HepG2 (cell line): ENCODE measurements around the gene ZNF302. TPM values are rescaled to one million over a fixed set of nuclear protein-coding genes. Genes with fewer than 3 reads are reported as not detected.
A peak's percentile ranks its signal among the peaks of the same experiment; 100 is the strongest.

Experiments
- AHDC1 ChIP-seq: sonication (generic); formaldehyde crosslinking; IDR thresholded peaks from 2 replicates; pipeline ENCODE4 v1.5.1; 2020; ENCODE audit warnings: mild to moderate bottlenecking, missing genetic modification reagents, borderline replicate concordance
- ERF ChIP-seq: IDR thresholded peaks from 2 replicates; pipeline ENCODE4 v1.6.1; 2018; ENCODE audit warnings: missing biosample characterization, missing genetic modification reagents
- GABPB1 ChIP-seq: IDR thresholded peaks from 2 replicates; pipeline ENCODE4 v1.6.1; 2016; ENCODE audit warnings: mild to moderate bottlenecking, missing genetic modification reagents, moderate library complexity, missing compliant biosample characterization
- GATA4 ChIP-seq: sonication (generic); IDR thresholded peaks from 2 replicates; pipeline ENCODE4 v1.6.1; 2016; ENCODE audit warnings: antibody characterized with exemption, low read depth, borderline replicate concordance
- HDAC2 ChIP-seq: sonication (generic); formaldehyde crosslinking; IDR thresholded peaks from 2 replicates; pipeline ENCODE4 v1.4.0; 2020; ENCODE audit warnings: missing genetic modification reagents
- HOMEZ ChIP-seq: IDR thresholded peaks from 2 replicates; pipeline ENCODE4 v1.6.1; 2016; ENCODE audit warnings: low read depth
- MAFK ChIP-seq, 2 experiments: IDR thresholded peaks in 1 of 2; conservative IDR thresholded peaks in 1 of 2; 2 replicates each; pipeline ENCODE4 v1.6.1; 2011; ENCODE audit warnings: improper control_type of control experiment in 2 of 2, low read length in 2 of 2
- RBM39 ChIP-seq: fragments of 200-400 bp; formaldehyde crosslinking; IDR thresholded peaks from one replicate; pipeline ENCODE4 v1.6.1; 2018; ENCODE audit warnings: antibody characterized with exemption, mild to moderate bottlenecking, low read depth, low read length; ENCODE audit not compliant: poor library complexity, severe bottlenecking
- RFXAP ChIP-seq: sonication (generic); formaldehyde crosslinking; IDR thresholded peaks from 2 replicates; pipeline ENCODE4 v1.4.0; 2020; ENCODE audit warnings: missing genetic modification reagents, borderline replicate concordance
- TEAD3 ChIP-seq: optimal IDR thresholded peaks from 2 replicates; pipeline ENCODE3; 2016; ENCODE audit warnings: borderline replicate concordance
- XRCC5 ChIP-seq: fragments of 200-400 bp; formaldehyde crosslinking; optimal IDR thresholded peaks from 2 replicates; pipeline ENCODE3; 2017; ENCODE audit warnings: mild to moderate bottlenecking, low read length
- ZNF235 ChIP-seq: sonication (generic); formaldehyde crosslinking; IDR thresholded peaks from 2 replicates; pipeline ENCODE4 v1.8.1; 2023; ENCODE audit warnings: mild to moderate bottlenecking, missing genetic modification reagents, borderline replicate concordance
- ZNF34 ChIP-seq: sonication (generic); formaldehyde crosslinking; IDR thresholded peaks from 2 replicates; pipeline ENCODE4 v1.4.0; 2020; ENCODE audit warnings: mild to moderate bottlenecking, missing genetic modification reagents, borderline replicate concordance
- ZNF570 ChIP-seq: sonication (generic); formaldehyde crosslinking; IDR thresholded peaks from 2 replicates; pipeline ENCODE4 v1.4.0; 2020; ENCODE audit warnings: mild to moderate bottlenecking, missing genetic modification reagents, borderline replicate concordance
- ZNF574 ChIP-seq: sonication (generic); formaldehyde crosslinking; IDR thresholded peaks from 2 replicates; pipeline ENCODE4 v1.4.0; 2020; ENCODE audit warnings: missing genetic modification reagents
- ZNF616 ChIP-seq: sonication (generic); formaldehyde crosslinking; IDR thresholded peaks from 2 replicates; pipeline ENCODE4 v1.5.0; 2020; ENCODE audit warnings: low read depth, mild to moderate bottlenecking, missing genetic modification reagents
- ZNF781 ChIP-seq: sonication (generic); formaldehyde crosslinking; IDR thresholded peaks from 2 replicates; pipeline ENCODE4 v1.5.1; 2020; ENCODE audit warnings: borderline replicate concordance, mild to moderate bottlenecking, missing genetic modification reagents; ENCODE audit errors: not compliant biosample characterization
- polyA plus RNA-seq, 8 experiments: library from polyadenylated mRNA; depleted of rRNA in 3 of 8; stranded (reverse) in 7 of 8; unstranded in 1 of 8; fragments of >200 nt; fragmentation: Illumina TruSeq in 4 of 8; extraction: Trizol in 4 of 8; gene quantifications; 2 replicates each; pipeline versions ENCODE4 v1.2.1 to v1.2.3, GENCODE V29; 2011 to 2016; ENCODE audit warnings: low read depth in 4 of 8, missing spikeins in 1 of 8, mixed read lengths in 1 of 8; ENCODE audit not compliant: insufficient read depth in 1 of 8
- total RNA-seq, 5 experiments: library from RNA; depleted of rRNA; stranded (reverse); fragments of >200 nt; fragmentation: Illumina TruSeq; extraction: Trizol; gene quantifications; 2 replicates each; pipeline ENCODE4 v1.2.3, GENCODE V29; 2016; ENCODE audit warnings: low read depth in 1 of 5

Gene ZNF302
- total and polyA plus RNA-seq, 2 of the 13 experiments (the other 11 are each of a cell fraction or from before 2014, with no cell fraction given), result not detected

GRCh38 chr19:34725400-34725799 is 47.9 kb downstream of the ZNF302 start (continued):
- TF ChIP-seq HOMEZ (CRISPR knock-in tag) (peak; percentile 43; the same call in 1 of the 2 replicates), GABPB1 (peak; percentile 33; the same call in 1 of the 2 replicates), ZNF34 (CRISPR knock-in tag) (no peak), MAFK (conservative IDR thresholded peaks at IDR 0.05 in 1 of 2, IDR thresholded peaks at IDR 0.05 in 1 of 2; ENCODE audit: low read length in 2 of 2) (no peak), ZNF574 (CRISPR knock-in tag) (0 out of 2 replicates have a peak, but pooled peaks have one; percentile 14), ZNF570 (CRISPR knock-in tag) (no peak), GATA4 (no peak), ERF (CRISPR knock-in tag) (0 out of 2 replicates have a peak, but pooled peaks have one; percentile 21), RBM39 (no peak), ZNF781 (no peak), AHDC1 (CRISPR knock-in tag) (peak; percentile 64; the same call in 1 of the 2 replicates), ZNF235 (no peak), RFXAP (no peak), HDAC2 (CRISPR knock-in tag) (peak; percentile 33; the same call in 1 of the 2 replicates), ZNF616 (CRISPR knock-in tag) (no peak), XRCC5 (no peak), TEAD3 (CRISPR knock-in tag) (peak; percentile 53)
